Measurements from ENCODE around the gene SHROOM3. TPM values are rescaled to one million over a fixed set of nuclear protein-coding genes. Genes with fewer than 3 reads are reported as not detected.
A peak's percentile ranks its signal among the peaks of the same experiment; 100 is the strongest.

The SHROOM3 gene
- total RNA-seq, 2 donors from 2014 or later, result 142 to 160 TPM

- Histone ChIP-seq H3K9ac (ENCODE audit: low read depth in 2 of 2, low read length in 2 of 2) (peak overlapping the region in 1 of 2 donors; percentile 44), H3K36me3 (no peaks in the 10 kb centered on the region), H3K27me3 (no peaks in the 10 kb centered on the region), H3K9me3 (no peaks in the 10 kb centered on the region), H3K27ac (peak overlapping the region; percentile 80), H3K4me1 (peaks cover 5% of the 10 kb centered on the region), H3K4me3 (no peak overlapping the region)
- no peak for TF ChIP-seq CTCF (IDR thresholded peaks at IDR 0.05)
- intact Hi-C loops (cut with DNase I), result no loop called here
- DNase-seq, result peak; percentile 57
Measured at GRCh38 chr4:76620723-76621468, 185.9 kb downstream of the SHROOM3 start.

GRCh38 chr4:76622126-76622525 is 187.1 kb downstream of the SHROOM3 start:
- Histone ChIP-seq H3K4me3 (no peak overlapping the region), H3K4me1 (peaks cover 12% of the 10 kb centered on the region), H3K27ac (peak overlapping the region; percentile 80), H3K36me3 (no peaks in the 10 kb centered on the region), H3K9ac (ENCODE audit: low read depth in 2 of 2, low read length in 2 of 2) (peak overlapping the region in 1 of 2 donors; percentile 48), H3K27me3 (no peaks in the 10 kb centered on the region), H3K9me3 (no peaks in the 10 kb centered on the region)
- TF ChIP-seq CTCF (IDR thresholded peaks at IDR 0.05), result no peak
- intact Hi-C loops (cut with DNase I), result no loop called here
- no peak for DNase-seq

- TF ChIP-seq CTCF (IDR thresholded peaks at IDR 0.05), result no peak
- Histone ChIP-seq H3K27me3 (no peaks in the 10 kb centered on the region), H3K4me1 (peaks cover 12% of the 10 kb centered on the region), H3K36me3 (no peaks in the 10 kb centered on the region), H3K9ac (ENCODE audit: low read depth in 2 of 2, low read length in 2 of 2) (peak overlapping the region in 1 of 2 donors; percentile 48), H3K4me3 (no peak overlapping the region), H3K9me3 (no peaks in the 10 kb centered on the region), H3K27ac (peak overlapping the region; percentile 80)
- intact Hi-C loops (cut with DNase I), result no loop called here
- DNase-seq, result no peak
Measured at GRCh38 chr4:76622717-76623116, 187.7 kb downstream of the SHROOM3 start.

- Histone ChIP-seq H3K4me1 (peaks cover 12% of the 10 kb centered on the region), H3K9ac (ENCODE audit: low read depth in 2 of 2, low read length in 2 of 2) (peak overlapping the region in 1 of 2 donors; percentile 48), H3K4me3 (no peak overlapping the region)
Measured at GRCh38 chr4:76623217-76624045, 188.4 kb downstream of the SHROOM3 start.

More at GRCh38 chr4:76623217-76624045, 188.4 kb downstream of the SHROOM3 start:
- H3K27me3 ChIP-seq, result no peaks in the 10 kb centered on the region
- no peak for DNase-seq
- TF ChIP-seq CTCF (IDR thresholded peaks at IDR 0.05), result no peak
- intact Hi-C loops (cut with DNase I), result no loop called here
- H3K27ac ChIP-seq, result peak overlapping the region; percentile 80
- no peaks in the 10 kb centered on the region for H3K36me3 ChIP-seq
- no peaks in the 10 kb centered on the region for H3K9me3 ChIP-seq

All from colonic mucosa (tissue), 4 donors.